Skeletal muscle cell (primary cell): ENCODE data around the gene KPNA3.
"Not testable (repeated sequence)": the region's sequence is repeated elsewhere in the genome, so short reads cannot be mapped to it uniquely, and the experiment has no call there.

Experiments used
- DNase-seq: peaks from one replicate; pipeline ENCODE4 v3.0.0-alpha.2; 2010; ENCODE audit warnings: low read depth
- H3K4me3 ChIP-seq: 2 replicates; pipeline ENCODE4 v1.5.1; 2011; ENCODE audit warnings: low read depth, mild to moderate bottlenecking, control low read depth, low read length, moderate library complexity

The KPNA3 gene, protein sequence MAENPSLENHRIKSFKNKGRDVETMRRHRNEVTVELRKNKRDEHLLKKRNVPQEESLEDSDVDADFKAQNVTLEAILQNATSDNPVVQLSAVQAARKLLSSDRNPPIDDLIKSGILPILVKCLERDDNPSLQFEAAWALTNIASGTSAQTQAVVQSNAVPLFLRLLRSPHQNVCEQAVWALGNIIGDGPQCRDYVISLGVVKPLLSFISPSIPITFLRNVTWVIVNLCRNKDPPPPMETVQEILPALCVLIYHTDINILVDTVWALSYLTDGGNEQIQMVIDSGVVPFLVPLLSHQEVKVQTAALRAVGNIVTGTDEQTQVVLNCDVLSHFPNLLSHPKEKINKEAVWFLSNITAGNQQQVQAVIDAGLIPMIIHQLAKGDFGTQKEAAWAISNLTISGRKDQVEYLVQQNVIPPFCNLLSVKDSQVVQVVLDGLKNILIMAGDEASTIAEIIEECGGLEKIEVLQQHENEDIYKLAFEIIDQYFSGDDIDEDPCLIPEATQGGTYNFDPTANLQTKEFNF

DNA sequence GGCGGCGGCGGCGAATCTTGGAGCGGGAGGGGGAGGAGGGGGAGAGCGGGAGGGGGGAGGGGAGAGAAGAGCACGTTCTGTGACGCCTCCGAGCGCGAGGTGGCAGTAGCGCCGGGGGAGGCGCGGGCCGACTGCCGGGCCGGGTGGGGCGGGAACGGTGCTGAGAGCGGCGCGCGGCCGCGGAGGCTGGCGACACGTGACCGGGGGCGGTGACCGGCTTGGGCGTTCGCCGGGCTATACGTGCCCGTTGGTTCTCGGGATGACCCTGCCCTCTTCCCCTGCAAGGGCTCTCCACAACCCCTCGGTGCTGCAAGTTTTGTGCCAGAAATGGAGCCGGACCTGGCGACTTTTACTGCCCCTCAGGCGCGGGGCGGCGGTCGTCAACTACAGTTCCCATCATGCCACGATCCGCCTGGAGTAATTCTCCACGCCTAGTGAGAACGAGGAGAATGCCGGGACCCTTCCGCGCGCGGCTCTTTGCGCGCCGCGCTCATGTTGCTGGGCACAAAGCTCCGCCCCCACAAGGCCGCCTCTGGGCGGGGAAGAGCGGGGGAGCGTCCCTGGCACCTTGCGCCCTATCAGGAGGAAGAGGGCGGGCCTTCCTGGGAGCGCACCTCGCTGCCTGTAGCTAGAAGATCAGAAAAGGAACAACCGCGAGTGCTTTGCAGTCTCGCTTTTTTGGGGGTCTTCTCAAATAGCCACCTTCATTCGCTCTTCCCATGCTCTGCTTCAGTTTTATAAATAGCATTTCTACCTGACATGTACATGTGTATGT, at the start of gene KPNA3:
Gene KPNA3 (minus strand): TSS at position 133 of the 775 bp plus-strand sequence. CDS start 176 bp downstream, outside the sequence.
- H3K4me3 ChIP-seq = peak within 1 kb of the TSS; percentile 70
- DNase-seq = peak; percentile 94

DNA sequence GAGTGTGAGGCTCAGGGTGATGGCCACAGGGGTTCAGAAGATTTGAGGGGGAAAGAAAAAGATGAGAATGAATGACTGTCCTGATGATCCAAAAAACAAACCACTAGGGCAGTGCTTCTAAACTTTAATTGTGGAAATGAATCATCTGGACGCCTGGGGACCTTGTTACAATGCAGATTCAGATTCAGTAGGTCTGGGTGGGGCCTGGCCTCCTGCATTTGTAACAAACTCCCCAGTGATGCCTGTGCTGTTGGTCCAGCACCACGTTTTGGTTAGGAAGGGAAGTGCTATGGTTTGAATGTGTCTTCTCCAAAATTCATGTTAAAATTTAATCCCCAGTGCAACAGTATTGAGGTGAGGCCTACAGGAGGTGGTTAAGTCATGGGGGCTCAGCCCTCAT, 49.5 kb upstream of the KPNA3 start:
- no peak for DNase-seq
- no peak overlapping the region for H3K4me3 ChIP-seq

DNA sequence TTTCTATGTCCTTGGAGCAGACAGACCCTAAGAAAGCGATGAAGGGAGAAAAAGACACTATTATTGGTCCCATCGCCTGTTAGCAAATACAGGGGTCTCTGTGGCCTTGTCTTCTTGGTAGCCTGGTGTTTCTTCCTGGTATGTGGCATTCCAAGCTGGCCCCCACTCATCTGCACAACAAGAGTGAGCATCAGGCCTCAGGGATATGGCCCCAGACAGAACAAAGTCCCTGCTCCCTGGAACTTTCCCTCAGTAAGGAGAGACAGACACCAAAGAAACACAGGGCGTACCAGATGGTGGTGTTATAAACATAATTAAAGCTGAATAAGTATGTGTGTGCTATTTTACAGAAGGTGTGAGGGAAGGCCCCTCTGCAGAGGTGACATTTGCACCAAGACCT, 48.2 kb upstream of the KPNA3 start:
- no peak overlapping the region for H3K4me3 ChIP-seq
- no peak for DNase-seq

DNA sequence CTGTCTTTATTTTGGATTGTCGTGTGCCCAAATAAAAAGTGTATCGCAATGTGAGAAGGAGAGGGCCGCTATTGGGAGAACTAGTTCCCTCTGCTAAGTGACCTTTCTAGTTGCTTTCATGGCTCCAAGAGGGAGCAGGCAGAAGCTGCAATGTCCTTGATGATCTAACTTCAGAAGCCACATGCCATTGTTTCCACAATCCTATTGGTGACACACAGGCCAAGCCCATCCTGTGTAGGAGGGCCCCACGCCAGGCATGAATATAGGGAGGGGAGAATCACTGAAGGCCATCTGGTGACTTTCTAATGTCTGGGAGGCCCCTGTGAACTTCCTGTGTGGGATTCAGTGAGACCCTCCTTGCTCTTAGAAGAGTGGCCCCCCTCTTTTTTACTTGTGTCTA, 47.8 kb upstream of the KPNA3 start:
- no peak for DNase-seq
- H3K4me3 ChIP-seq = no peak overlapping the region

DNA sequence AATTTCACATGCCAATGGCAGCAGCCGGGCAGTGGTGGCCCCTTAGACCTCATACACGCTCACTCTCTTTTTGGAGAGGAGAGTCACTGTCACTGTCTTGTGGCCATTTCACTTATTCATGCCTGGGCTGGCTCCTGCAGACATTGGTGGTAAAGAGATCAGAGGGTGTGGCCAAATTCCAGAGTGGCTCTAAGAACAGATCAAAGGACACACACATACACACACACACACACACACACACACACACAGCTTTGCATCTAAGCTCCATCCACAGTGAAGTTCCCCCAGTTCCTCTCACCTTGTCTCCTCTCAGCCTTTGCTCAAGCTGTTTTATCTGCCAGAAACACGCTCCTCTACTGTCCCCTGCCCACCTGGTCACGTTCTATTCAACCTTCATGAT, 46.5 kb upstream of the KPNA3 start:
- no peak for DNase-seq
- H3K4me3 ChIP-seq = no peak overlapping the region

DNA sequence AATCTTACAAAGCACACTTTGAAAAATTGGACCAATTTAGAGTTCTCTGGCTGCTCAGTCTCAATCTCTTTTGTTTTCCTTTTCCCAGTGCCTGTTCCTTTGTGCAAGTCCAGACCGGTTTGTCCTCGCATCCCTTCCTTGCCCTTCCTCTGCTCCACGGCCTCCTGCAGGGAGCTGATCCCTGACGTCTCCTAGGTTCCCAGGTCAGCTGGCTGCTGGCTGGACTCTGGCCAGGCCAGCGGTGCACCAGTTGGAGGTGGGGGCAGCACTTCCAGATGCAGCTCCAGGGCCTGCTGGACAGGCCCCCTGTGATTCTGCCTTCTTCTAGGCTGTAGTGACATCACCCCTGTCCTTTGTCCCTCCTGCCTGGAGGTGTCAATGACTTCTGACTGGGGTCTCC, 44.0 kb upstream of the KPNA3 start:
- H3K4me3 ChIP-seq = no peak overlapping the region
- DNase-seq = no peak

DNA sequence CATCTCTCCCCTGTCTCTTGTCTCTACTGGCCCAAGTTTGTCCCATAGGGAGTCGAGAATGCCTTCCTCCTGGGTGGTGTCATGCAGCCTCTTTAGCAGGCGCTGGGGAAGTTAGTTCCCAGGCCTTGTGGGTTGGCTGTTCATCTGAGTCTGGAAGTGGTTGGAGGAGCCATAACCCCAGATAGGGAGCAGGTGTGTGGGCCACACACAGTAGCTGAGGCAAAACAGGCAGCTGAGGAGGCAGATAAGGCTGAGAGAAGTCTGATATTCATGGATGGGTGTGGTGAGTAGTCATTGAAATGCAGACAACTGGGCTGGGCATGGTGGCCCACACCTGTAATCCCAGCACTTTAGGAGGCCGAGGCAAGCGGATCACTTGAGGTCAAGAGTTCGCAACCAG, 40.9 kb upstream of the KPNA3 start:
- DNase-seq = no peak
- no peak overlapping the region for H3K4me3 ChIP-seq

DNA sequence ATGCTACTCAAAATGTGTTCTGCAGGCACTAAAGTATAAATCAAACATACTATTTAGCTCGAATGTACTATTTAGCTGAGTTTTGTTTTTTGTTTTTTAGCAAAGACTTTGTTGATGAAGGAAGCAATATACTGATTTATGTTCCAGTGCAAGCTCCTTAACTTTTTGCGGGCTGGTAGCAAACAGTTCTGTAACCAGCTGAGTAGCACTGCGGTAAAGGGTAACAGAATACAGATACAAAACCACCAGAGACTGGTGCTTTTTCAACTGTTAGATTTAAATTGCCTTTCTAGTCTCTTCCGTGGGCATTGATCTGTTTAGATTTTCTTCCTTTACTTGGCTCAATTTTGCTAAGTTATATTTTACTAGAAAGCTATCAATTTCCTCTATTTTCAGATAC, 39.0 kb upstream of the KPNA3 start:
- H3K4me3 ChIP-seq = no peak overlapping the region
- DNase-seq = no peak

DNA sequence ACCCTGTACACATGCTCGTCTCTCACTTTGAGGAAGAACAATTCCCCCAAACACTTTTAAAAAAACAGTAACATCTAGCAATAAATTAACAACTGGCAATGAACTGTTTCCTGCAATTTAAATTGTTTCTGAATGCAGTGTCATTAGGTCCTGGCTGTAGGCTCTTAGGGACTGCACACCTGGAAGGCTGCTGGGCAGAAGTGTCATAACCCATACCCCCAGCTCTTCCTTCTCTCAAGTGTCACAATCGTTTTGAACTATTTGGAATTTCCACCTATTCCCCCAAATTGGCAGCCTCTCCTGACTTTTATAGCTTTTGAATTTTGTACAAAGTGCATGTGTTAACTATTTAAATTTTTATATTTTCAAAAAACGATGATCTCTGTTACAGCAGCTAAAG, 38.2 kb upstream of the KPNA3 start:
- H3K4me3 ChIP-seq = no peak overlapping the region
- no peak for DNase-seq

DNA sequence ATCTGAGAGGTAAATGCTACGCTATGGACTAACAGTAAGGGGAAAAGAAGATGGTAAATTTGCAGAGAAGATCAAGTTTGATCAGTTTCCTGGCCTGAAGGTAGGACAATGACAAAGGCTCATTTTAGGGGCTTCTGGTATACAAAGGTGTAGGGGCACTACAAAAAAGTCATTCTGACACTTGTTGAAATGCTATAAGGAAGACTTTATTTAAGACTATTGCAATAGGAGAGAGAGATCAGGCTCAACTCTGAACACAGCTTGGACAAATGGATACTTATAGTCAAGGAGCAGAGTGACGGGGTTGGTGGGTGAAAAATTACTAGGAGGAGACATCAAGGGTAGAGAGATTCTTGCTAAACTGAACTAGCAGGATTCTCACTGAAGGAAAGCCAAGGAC, 37.2 kb upstream of the KPNA3 start:
- H3K4me3 ChIP-seq = no peak overlapping the region
- no peak for DNase-seq

DNA sequence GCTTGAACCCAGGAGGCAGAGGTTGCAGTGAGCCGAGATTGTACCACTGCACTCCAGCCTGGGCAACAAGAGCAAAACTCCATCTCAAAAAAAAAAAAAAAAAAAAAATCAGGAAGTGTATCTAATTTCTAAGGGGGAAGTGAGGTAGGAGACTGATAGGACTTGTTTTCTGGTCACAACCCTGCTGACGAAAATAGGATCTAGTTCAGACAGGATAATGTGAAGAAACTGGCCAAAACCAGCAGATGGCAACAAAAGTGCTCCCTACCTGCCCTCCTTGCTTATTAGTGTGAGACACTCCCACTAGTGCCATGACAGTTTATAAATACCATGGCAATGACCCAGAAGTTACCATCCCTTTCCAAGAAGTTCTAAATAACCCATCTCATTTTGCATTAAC, 36.0 kb upstream of the KPNA3 start:
- DNase-seq = no peak
- H3K4me3 ChIP-seq = no peak overlapping the region

DNA sequence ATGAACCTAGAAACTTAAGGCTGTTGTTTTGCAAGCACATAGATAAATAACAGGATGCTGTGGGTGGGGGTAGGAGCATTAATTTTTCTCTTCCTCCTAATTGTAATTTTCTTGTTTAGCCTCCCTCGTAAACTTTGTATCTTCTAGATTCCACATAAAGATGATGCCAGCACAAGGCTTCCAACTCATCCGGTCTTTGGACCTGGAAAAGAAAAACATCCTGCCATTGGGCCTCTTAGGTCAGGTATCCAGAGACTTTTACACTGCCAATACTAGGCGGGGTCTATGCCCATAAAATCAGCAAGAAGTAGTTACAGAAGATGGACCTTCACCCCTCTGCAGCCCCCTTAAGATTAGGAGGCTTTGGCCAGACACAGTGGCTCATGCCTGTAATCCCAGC, 35.4 kb upstream of the KPNA3 start:
- H3K4me3 ChIP-seq = no peak overlapping the region
- DNase-seq = no peak

DNA sequence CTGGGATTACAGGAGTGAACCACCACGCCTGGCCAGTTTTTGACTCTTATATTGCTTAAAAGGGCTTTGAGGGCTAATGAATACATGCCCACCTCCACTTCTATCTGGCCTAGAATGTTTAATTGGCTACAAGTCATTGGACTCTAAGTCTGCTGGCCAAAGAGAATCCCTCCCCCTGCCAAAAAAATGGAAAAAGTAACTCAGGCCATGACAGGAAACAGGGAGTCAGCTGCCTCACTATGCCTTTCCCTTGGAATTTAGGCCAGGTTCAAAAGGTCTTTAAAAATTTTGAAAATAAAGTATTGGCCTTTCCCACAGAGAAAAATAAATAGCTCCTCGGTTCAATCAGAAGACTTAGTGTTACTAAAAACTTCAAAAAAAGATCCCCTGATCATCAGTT, 34.9 kb upstream of the KPNA3 start:
- DNase-seq = no peak
- no peak overlapping the region for H3K4me3 ChIP-seq

DNA sequence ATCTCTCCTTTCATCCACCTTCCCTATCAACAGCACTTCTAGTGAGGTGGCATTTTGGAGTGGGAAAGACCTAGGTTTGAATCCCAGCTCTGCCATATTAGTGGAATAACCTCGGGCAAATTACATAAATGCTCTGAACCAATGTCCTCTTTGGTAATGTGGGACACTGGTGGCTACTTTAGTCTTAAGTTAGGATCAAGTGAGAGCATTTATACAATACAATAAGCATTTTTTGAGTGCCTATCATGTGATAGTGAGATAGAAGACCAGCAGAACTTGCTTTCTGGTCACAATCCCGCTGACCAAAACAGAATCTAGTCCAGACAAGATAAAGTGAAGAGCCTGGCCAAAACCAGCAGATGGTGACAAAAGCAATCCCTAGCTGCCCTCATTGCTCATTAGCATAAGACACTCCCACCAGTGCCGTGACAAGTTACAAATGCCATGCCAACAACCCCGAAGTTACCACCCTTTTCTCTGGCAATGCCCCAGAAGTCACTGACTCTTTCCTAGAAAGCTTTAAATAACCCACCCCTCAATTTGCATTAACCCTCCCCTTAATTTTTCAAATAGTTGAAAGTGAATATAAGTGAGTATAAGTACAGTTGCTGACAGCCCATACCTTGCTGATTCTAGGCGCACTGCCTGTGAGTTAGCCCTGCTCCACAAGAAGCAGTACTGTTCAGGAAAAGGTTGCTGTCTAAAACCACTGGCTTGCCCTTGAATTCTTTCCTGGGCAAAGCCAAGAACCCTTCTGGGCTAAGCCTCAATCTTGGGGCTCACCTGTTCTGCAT, 28.9 kb upstream of the KPNA3 start:
- DNase-seq = no peak
- no peak overlapping the region for H3K4me3 ChIP-seq

DNA sequence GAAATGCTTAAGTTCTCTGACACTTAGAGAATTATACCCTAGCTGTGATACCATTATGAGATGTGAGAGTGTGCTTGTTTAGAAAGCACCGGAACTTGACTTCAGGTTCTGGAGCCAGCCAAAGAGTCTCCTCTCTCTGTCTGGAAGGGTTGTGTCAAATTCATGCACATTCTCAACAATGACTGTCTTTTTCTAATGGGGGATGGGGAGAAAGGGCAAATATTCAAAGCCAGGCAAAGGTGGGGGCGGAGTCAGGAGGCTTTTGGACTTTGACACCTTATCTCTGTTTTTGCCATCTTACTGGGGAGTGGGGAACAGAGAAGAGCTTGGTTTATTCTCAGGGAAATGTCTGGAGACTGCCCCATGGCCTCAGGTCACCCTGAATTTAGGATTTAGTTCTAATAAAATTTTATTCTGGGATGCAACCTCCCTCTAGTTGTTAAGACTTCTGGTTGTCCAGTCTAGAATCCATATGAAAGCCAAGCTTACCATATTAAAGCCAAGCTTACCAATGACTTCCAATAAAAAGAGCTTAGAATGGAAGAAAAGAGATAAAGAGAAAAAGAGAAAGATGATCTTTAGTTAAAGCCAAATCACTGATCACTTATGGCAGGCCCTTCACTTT, 28.2 kb upstream of the KPNA3 start:
- no peak for DNase-seq
- H3K4me3 ChIP-seq = no peak overlapping the region

DNA sequence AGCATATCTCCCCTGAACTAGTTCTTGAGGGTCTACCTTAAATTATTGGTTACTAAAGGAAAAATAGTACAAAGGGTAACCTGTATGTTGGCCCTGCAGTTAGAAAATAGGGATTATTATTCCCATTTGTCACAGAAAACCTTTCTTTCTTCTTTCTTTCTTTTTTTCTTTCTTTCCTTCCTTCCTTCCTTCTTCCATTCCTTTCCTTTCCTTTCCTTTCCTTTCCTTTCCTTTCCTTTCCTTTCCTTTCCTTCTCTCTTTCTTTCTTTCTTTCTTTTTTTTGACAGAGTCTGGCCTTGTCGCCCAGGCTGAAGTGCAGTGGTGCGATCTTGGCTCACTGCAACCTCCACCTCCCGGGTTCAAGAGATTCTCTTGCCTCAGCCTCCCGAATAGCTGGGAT, 23.6 kb upstream of the KPNA3 start:
- not testable (repeated sequence) for H3K4me3 ChIP-seq, DNase-seq

DNA sequence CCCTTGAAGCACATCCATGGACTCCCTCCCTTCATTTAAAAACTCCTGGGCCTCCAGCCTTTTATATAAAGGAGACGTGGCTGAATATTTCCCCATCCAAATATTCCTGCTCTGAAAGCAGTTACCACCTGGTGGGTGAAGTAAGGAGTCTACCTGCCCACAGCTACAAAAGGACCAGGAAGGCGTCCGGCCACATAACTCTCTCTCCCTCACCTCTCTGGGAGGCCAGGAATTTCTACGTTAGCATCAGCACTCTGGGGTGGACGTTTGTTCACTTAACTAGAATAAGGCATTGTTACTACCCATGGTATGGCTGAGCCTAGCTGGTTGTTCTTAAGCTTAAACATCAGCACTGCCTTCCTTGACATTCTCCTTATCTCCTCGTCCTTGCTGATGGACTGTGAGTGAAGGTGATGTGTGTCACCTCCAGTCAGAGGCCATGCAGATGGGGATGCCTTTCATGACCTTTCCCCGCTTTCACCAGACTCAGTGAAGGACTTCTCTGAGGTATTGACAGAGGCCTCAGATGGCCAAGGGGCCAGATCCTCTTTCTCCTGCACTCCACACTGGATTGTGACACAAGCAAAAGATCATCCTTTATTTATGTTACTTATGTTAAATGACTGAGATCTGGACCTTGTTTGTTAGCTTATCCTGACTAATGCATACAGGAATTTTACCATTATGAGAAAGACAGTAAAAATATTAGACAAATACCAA, 22.2 kb upstream of the KPNA3 start:
- no peak for DNase-seq
- no peak overlapping the region for H3K4me3 ChIP-seq

DNA sequence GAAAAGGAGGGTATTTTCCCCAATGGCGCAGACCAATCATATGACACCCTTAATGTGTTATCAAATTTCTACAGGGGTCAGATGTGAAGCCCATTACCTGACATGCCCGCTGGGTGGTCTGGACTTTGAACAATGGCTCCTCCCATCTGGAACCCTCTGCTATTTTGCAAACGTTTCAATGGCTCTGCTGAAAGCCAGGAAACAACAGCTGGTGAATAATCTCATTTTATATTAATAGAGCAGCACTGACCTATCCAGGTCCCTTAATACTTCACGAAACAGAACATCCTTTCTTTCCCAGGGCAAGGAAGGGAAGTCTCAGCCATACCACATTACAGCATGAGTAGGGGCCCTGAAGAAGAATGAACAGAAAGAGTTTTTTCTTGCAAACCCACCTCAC, 20.3 kb upstream of the KPNA3 start:
- H3K4me3 ChIP-seq = no peak overlapping the region
- DNase-seq = no peak

DNA sequence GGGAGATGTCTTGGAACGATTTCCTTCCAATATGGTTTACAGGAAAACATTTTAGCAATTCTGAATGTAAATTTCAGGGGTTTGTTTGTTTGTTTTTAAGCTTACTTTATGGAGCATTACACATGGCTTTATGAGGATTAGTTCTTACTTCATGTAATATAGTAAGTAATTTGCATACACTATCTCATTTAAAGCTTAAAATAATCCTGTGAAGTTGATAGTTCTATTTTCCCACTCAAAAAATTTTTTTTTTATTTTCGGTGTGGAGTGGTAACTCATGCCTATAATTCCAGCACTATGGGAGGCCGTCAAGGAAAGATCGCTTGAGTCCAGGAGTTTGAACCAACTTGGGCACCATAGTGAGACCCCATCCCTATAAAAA, 19.0 kb upstream of the KPNA3 start:
- DNase-seq = no peak
- no peak overlapping the region for H3K4me3 ChIP-seq
